HEK293 (cell line): ENCODE results near the gene SLC32A1.

ENCODE experiments used
- TCF7L2 ChIP-seq: IDR thresholded peaks from 2 replicates; pipeline ENCODE4 v1.6.1; 2011; ENCODE audit warnings: low read depth, mild to moderate bottlenecking, inconsistent platforms, low read length, moderate library complexity, borderline replicate concordance
- ZFHX2 ChIP-seq: fragments of 450-650 bp; formaldehyde crosslinking; conservative IDR thresholded peaks from 2 replicates; pipeline ENCODE4 v1.5.1; 2016; ENCODE audit warnings: missing biosample characterization, missing genetic modification characterization
- ZFP37 ChIP-seq: fragments of 450-650 bp; formaldehyde crosslinking; IDR thresholded peaks from 2 replicates; pipeline ENCODE4 v1.5.1; 2016; ENCODE audit warnings: missing biosample characterization, missing genetic modification characterization
- ZNF10 ChIP-seq: fragments of 450-650 bp; formaldehyde crosslinking; IDR thresholded peaks from 2 replicates; pipeline ENCODE4 v1.5.1; 2017; ENCODE audit warnings: missing biosample characterization, missing genetic modification characterization
- ZNF121 ChIP-seq: fragments of 450-650 bp; formaldehyde crosslinking; IDR thresholded peaks from 2 replicates; pipeline ENCODE4 v1.5.1; 2016; ENCODE audit warnings: missing biosample characterization, missing genetic modification characterization
- ZNF266 ChIP-seq: fragments of 450-650 bp; formaldehyde crosslinking; IDR thresholded peaks from 2 replicates; pipeline ENCODE4 v1.5.1; 2016; ENCODE audit warnings: missing biosample characterization, missing genetic modification characterization, low read depth
- ZNF561 ChIP-seq: fragments of 450-650 bp; IDR thresholded peaks from 2 replicates; pipeline ENCODE4 v1.5.1; 2018; ENCODE audit warnings: missing biosample characterization, missing genetic modification characterization, borderline replicate concordance
- ZNF670 ChIP-seq: fragments of 450-650 bp; formaldehyde crosslinking; IDR thresholded peaks from 2 replicates; pipeline ENCODE4 v1.5.1; 2016; ENCODE audit warnings: missing biosample characterization, missing genetic modification characterization, low read depth
- ZNF777 ChIP-seq: fragments of 450-650 bp; formaldehyde crosslinking; IDR thresholded peaks from 2 replicates; pipeline ENCODE4 v1.5.1; 2017; ENCODE audit warnings: missing biosample characterization, missing genetic modification characterization, borderline replicate concordance
- ZSCAN16 ChIP-seq: fragments of 450-650 bp; formaldehyde crosslinking; IDR thresholded peaks from 2 replicates; pipeline ENCODE4 v1.5.1; 2016; ENCODE audit warnings: missing biosample characterization, missing genetic modification characterization
- TF ChIP-seq, protein P1 (sequence below): fragments of 450-650 bp; formaldehyde crosslinking; IDR thresholded peaks from 2 replicates; pipeline ENCODE4 v1.5.1; 2016; ENCODE audit warnings: missing biosample characterization, missing genetic modification characterization
- TF ChIP-seq, protein P2 (sequence below): fragments of 450-650 bp; formaldehyde crosslinking; IDR thresholded peaks from 2 replicates; pipeline ENCODE4 v1.5.1; 2016; ENCODE audit warnings: missing biosample characterization, missing genetic modification characterization
- TF ChIP-seq, protein P3 (sequence below): fragments of 450-650 bp; formaldehyde crosslinking; IDR thresholded peaks from 2 replicates; pipeline ENCODE4 v1.5.1; 2016; ENCODE audit warnings: missing biosample characterization, missing genetic modification characterization, low read depth

DNA sequence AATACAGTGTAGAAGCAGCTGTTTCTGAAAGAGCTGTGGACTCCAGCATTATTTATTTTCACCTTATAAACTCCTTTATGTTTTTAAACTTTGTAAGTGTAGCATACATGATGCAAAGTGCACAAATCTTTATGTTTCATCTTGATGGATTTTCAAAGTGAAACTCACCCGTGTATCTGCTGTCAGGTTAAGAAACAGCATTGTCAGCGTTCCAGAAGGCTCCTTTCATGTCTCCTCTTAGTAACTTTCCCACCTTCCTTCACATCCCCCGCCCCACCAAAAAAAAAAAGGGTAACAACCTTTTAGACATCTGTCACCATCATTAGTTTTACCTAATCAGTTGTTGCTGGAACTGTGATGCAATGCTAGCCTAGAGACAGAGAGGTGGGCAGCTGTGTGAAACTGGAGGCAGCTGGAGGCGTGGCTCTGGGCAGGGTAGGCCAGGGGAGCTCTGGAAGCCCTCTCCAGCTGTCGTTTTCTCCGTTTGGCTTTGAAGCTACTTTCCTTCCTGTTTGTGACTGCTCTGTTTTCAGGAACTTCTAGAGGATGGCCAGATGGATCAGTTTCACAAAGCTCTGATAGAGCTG, 31.1 kb downstream of the SLC32A1 start:
- TF ChIP-seq ZFP37 (tag by site-specific recombination) (no peak), ZFHX2 (tag by site-specific recombination) (no peak), ZSCAN16 (tag by site-specific recombination) (no peak), ZNF670 (tag by site-specific recombination) (no peak), ZNF266 (tag by site-specific recombination) (no peak), ZNF777 (tag by site-specific recombination) (no peak), TCF7L2 (no peak), ZNF561 (no peak), ZNF10 (no peak), ZNF121 (no peak)
- TF ChIP-seq, protein P1, sequence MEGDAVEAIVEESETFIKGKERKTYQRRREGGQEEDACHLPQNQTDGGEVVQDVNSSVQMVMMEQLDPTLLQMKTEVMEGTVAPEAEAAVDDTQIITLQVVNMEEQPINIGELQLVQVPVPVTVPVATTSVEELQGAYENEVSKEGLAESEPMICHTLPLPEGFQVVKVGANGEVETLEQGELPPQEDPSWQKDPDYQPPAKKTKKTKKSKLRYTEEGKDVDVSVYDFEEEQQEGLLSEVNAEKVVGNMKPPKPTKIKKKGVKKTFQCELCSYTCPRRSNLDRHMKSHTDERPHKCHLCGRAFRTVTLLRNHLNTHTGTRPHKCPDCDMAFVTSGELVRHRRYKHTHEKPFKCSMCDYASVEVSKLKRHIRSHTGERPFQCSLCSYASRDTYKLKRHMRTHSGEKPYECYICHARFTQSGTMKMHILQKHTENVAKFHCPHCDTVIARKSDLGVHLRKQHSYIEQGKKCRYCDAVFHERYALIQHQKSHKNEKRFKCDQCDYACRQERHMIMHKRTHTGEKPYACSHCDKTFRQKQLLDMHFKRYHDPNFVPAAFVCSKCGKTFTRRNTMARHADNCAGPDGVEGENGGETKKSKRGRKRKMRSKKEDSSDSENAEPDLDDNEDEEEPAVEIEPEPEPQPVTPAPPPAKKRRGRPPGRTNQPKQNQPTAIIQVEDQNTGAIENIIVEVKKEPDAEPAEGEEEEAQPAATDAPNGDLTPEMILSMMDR (tag by site-specific recombination) = no peak
- TF ChIP-seq, protein P2, sequence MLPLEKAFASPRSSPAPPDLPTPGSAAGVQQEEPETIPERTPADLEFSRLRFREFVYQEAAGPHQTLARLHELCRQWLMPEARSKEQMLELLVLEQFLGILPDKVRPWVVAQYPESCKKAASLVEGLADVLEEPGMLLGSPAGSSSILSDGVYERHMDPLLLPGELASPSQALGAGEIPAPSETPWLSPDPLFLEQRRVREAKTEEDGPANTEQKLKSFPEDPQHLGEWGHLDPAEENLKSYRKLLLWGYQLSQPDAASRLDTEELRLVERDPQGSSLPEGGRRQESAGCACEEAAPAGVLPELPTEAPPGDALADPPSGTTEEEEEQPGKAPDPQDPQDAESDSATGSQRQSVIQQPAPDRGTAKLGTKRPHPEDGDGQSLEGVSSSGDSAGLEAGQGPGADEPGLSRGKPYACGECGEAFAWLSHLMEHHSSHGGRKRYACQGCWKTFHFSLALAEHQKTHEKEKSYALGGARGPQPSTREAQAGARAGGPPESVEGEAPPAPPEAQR = no peak
- TF ChIP-seq, protein P3, sequence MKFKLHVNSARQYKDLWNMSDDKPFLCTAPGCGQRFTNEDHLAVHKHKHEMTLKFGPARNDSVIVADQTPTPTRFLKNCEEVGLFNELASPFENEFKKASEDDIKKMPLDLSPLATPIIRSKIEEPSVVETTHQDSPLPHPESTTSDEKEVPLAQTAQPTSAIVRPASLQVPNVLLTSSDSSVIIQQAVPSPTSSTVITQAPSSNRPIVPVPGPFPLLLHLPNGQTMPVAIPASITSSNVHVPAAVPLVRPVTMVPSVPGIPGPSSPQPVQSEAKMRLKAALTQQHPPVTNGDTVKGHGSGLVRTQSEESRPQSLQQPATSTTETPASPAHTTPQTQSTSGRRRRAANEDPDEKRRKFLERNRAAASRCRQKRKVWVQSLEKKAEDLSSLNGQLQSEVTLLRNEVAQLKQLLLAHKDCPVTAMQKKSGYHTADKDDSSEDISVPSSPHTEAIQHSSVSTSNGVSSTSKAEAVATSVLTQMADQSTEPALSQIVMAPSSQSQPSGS (tag by site-specific recombination) = no peak
